Measurements from ENCODE around the gene DPH3.

DPH3 gene

GRCh38 chr3:16277471-16277870 lies 12.7 kb upstream of the DPH3 start:
- H3K4ac ChIP-seq (ENCODE audit: low read depth, low read length), result no peak overlapping the region
- no peak overlapping the region for H3K4me2 ChIP-seq (ENCODE audit: low read length)
- WGBS (ENCODE audit: extremely low coverage, insufficient coverage, insufficient read length), result no CpG with 5 or more reads among the region's 3 CpGs
- H3K27me3 ChIP-seq (ENCODE audit: insufficient read depth, low read length), result no peaks in the 10 kb centered on the region
- H2BK120ac ChIP-seq (ENCODE audit: insufficient read depth, low read length, poor library complexity), result no peak overlapping the region
- no peak overlapping the region for H3K9ac ChIP-seq (ENCODE audit: low read length)
- no peak overlapping the region for H2AK5ac ChIP-seq (ENCODE audit: low read length)
- H3K36me3 ChIP-seq (ENCODE audit: control insufficient read depth in 1 of 2, insufficient read depth in 2 of 2, low read length in 2 of 2), result peaks cover 4% of the 10 kb centered on the region in 2 experiments
- no peak overlapping the region for H2BK12ac ChIP-seq (ENCODE audit: low read length)
- H3K14ac ChIP-seq (ENCODE audit: low read length), result no peak overlapping the region
- H4K91ac ChIP-seq (ENCODE audit: low read depth, low read length), result no peak overlapping the region
- H3K4me3 ChIP-seq (ENCODE audit: low read depth, low read length), result no peak overlapping the region
- H3K27ac ChIP-seq (ENCODE audit: low read depth, low read length), result no peak overlapping the region
- no peaks in the 10 kb centered on the region for H3K4me1 ChIP-seq (ENCODE audit: control insufficient read depth in 1 of 2, insufficient read depth in 2 of 2, low read length in 2 of 2)
- H3K9me3 ChIP-seq (ENCODE audit: insufficient read depth, low read depth, low read length), result no peaks in the 10 kb centered on the region
- H3K79me1 ChIP-seq (ENCODE audit: low read length), result no peaks in the 10 kb centered on the region
- H3K23ac ChIP-seq (ENCODE audit: low read length), result no peak overlapping the region
- DNase-seq, result no peak
- H3K79me2 ChIP-seq (ENCODE audit: control insufficient read depth, insufficient read depth, low read length, poor library complexity), result no peaks in the 10 kb centered on the region
- H3K18ac ChIP-seq (ENCODE audit: low read length), result no peak overlapping the region
- no peak overlapping the region for H2AFZ ChIP-seq (ENCODE audit: insufficient read depth, low read length, poor library complexity)
- no peak overlapping the region for H4K8ac ChIP-seq (ENCODE audit: low read depth, low read length)
- no peak overlapping the region for H4K12ac ChIP-seq (ENCODE audit: low read depth, low read length)
- no peak overlapping the region for H2BK5ac ChIP-seq (ENCODE audit: low read depth, low read length, poor library complexity)

- no peak overlapping the region for H4K12ac ChIP-seq (ENCODE audit: low read depth, low read length)
- no peak overlapping the region for H3K4me3 ChIP-seq (ENCODE audit: low read depth, low read length)
- WGBS (ENCODE audit: extremely low coverage, insufficient coverage, insufficient read length), result no CpG with 5 or more reads among the region's 2 CpGs
- no peak overlapping the region for H3K9ac ChIP-seq (ENCODE audit: low read length)
- H3K27me3 ChIP-seq (ENCODE audit: insufficient read depth, low read length), result no peaks in the 10 kb centered on the region
- H4K8ac ChIP-seq (ENCODE audit: low read depth, low read length), result no peak overlapping the region
- no peak overlapping the region for H2BK12ac ChIP-seq (ENCODE audit: low read length)
- H3K14ac ChIP-seq (ENCODE audit: low read length), result no peak overlapping the region
- H3K23ac ChIP-seq (ENCODE audit: low read length), result no peak overlapping the region
- H2AFZ ChIP-seq (ENCODE audit: insufficient read depth, low read length, poor library complexity), result no peak overlapping the region
- no peak overlapping the region for H3K27ac ChIP-seq (ENCODE audit: low read depth, low read length)
- no peak overlapping the region for H2AK5ac ChIP-seq (ENCODE audit: low read length)
- H4K91ac ChIP-seq (ENCODE audit: low read depth, low read length), result no peak overlapping the region
- no peak overlapping the region for H3K4ac ChIP-seq (ENCODE audit: low read depth, low read length)
- no peaks in the 10 kb centered on the region for H3K9me3 ChIP-seq (ENCODE audit: insufficient read depth, low read depth, low read length)
- H2BK120ac ChIP-seq (ENCODE audit: insufficient read depth, low read length, poor library complexity), result no peak overlapping the region
- no peak overlapping the region for H3K4me2 ChIP-seq (ENCODE audit: low read length)
- H3K79me2 ChIP-seq (ENCODE audit: control insufficient read depth, insufficient read depth, low read length, poor library complexity), result no peaks in the 10 kb centered on the region
- no peaks in the 10 kb centered on the region for H3K4me1 ChIP-seq (ENCODE audit: control insufficient read depth in 1 of 2, insufficient read depth in 2 of 2, low read length in 2 of 2)
- H2BK5ac ChIP-seq (ENCODE audit: low read depth, low read length, poor library complexity), result no peak overlapping the region
- no peak for DNase-seq
- H3K36me3 ChIP-seq (ENCODE audit: control insufficient read depth in 1 of 2, insufficient read depth in 2 of 2, low read length in 2 of 2), result peaks cover 6 to 10% of the 10 kb centered on the region in 2 experiments
- no peak overlapping the region for H3K18ac ChIP-seq (ENCODE audit: low read length)
- H3K79me1 ChIP-seq (ENCODE audit: low read length), result no peaks in the 10 kb centered on the region
These were observed 9.1 kb upstream of the DPH3 start for GRCh38 chr3:16273867-16274266.

DNA sequence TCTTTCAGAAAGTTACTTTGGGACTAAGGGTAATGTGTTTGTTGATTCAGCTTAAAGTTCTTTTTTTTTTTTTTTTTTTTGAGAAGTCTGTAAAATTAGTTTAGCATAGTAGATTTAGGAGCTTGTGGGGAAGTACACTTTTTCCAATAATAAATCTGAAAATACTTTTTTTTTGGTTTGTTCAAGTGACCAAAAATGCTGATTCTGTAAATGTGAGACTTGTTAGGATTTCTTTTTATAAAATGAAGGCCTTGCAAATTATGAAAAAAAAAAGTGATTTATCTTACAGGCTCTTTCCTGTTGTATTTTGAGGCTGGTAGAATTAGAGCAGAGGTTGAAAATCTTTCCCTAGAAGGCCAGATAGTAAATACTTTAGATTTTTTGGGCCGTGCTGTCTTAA lies 7.8 kb upstream of the DPH3 start:
- Histone ChIP-seq H3K4ac (ENCODE audit: low read depth, low read length) (no peak overlapping the region), H2BK12ac (ENCODE audit: low read length) (no peak overlapping the region), H3K4me1 (ENCODE audit: control insufficient read depth in 1 of 2, insufficient read depth in 2 of 2, low read length in 2 of 2) (no peaks in the 10 kb centered on the region), H2BK120ac (ENCODE audit: insufficient read depth, low read length, poor library complexity) (no peak overlapping the region), H3K9me3 (ENCODE audit: insufficient read depth, low read depth, low read length) (no peaks in the 10 kb centered on the region), H3K27me3 (ENCODE audit: insufficient read depth, low read length) (no peaks in the 10 kb centered on the region), H2AK5ac (ENCODE audit: low read length) (no peak overlapping the region), H4K12ac (ENCODE audit: low read depth, low read length) (no peak overlapping the region), H2AFZ (ENCODE audit: insufficient read depth, low read length, poor library complexity) (no peak overlapping the region), H2BK5ac (ENCODE audit: low read depth, low read length, poor library complexity) (no peak overlapping the region), H3K23ac (ENCODE audit: low read length) (no peak overlapping the region), H3K79me2 (ENCODE audit: control insufficient read depth, insufficient read depth, low read length, poor library complexity) (no peaks in the 10 kb centered on the region), H3K18ac (ENCODE audit: low read length) (no peak overlapping the region), H3K36me3 (ENCODE audit: control insufficient read depth in 1 of 2, insufficient read depth in 2 of 2, low read length in 2 of 2) (peaks cover 6 to 9% of the 10 kb centered on the region in 2 experiments), H4K8ac (ENCODE audit: low read depth, low read length) (no peak overlapping the region), H3K4me3 (ENCODE audit: low read depth, low read length) (no peak overlapping the region), H3K79me1 (ENCODE audit: low read length) (no peaks in the 10 kb centered on the region), H3K4me2 (ENCODE audit: low read length) (no peak overlapping the region), H3K27ac (ENCODE audit: low read depth, low read length) (no peak overlapping the region), H3K14ac (ENCODE audit: low read length) (no peak overlapping the region), H4K91ac (ENCODE audit: low read depth, low read length) (no peak overlapping the region), H3K9ac (ENCODE audit: low read length) (no peak overlapping the region)
- WGBS (ENCODE audit: extremely low coverage, insufficient coverage, insufficient read length), result no CpG with 5 or more reads among the region's 1 CpG
- DNase-seq, result no peak

- no peak overlapping the region for H2AFZ ChIP-seq (ENCODE audit: insufficient read depth, low read length, poor library complexity)
- H3K36me3 ChIP-seq (ENCODE audit: control insufficient read depth in 1 of 2, insufficient read depth in 2 of 2, low read length in 2 of 2), result peaks cover 6% of the 10 kb centered on the region in 2 experiments
- no peak overlapping the region for H3K23ac ChIP-seq (ENCODE audit: low read length)
- no peak overlapping the region for H2AK5ac ChIP-seq (ENCODE audit: low read length)
- H3K9ac ChIP-seq (ENCODE audit: low read length), result peak overlapping the region; percentile 7
- no CpG with 5 or more reads among the region's 10 CpGs for WGBS (ENCODE audit: extremely low coverage, insufficient coverage, insufficient read length)
- H2BK120ac ChIP-seq (ENCODE audit: insufficient read depth, low read length, poor library complexity), result no peak overlapping the region
- no peaks in the 10 kb centered on the region for H3K4me1 ChIP-seq (ENCODE audit: control insufficient read depth in 1 of 2, insufficient read depth in 2 of 2, low read length in 2 of 2)
- DNase-seq, result no peak
- H4K12ac ChIP-seq (ENCODE audit: low read depth, low read length), result no peak overlapping the region
- no peak overlapping the region for H2BK12ac ChIP-seq (ENCODE audit: low read length)
- H3K4ac ChIP-seq (ENCODE audit: low read depth, low read length), result no peak overlapping the region
- no peaks in the 10 kb centered on the region for H3K9me3 ChIP-seq (ENCODE audit: insufficient read depth, low read depth, low read length)
- no peaks in the 10 kb centered on the region for H3K79me2 ChIP-seq (ENCODE audit: control insufficient read depth, insufficient read depth, low read length, poor library complexity)
- H4K91ac ChIP-seq (ENCODE audit: low read depth, low read length), result no peak overlapping the region
- no peak overlapping the region for H3K27ac ChIP-seq (ENCODE audit: low read depth, low read length)
- H3K4me2 ChIP-seq (ENCODE audit: low read length), result no peak overlapping the region
- no peaks in the 10 kb centered on the region for H3K79me1 ChIP-seq (ENCODE audit: low read length)
- H3K14ac ChIP-seq (ENCODE audit: low read length), result no peak overlapping the region
- no peak overlapping the region for H4K8ac ChIP-seq (ENCODE audit: low read depth, low read length)
- H3K27me3 ChIP-seq (ENCODE audit: insufficient read depth, low read length), result no peaks in the 10 kb centered on the region
- H3K4me3 ChIP-seq (ENCODE audit: low read depth, low read length), result no peak overlapping the region
- no peak overlapping the region for H2BK5ac ChIP-seq (ENCODE audit: low read depth, low read length, poor library complexity)
- H3K18ac ChIP-seq (ENCODE audit: low read length), result no peak overlapping the region
These were observed 6.1 kb upstream of the DPH3 start for GRCh38 chr3:16270855-16271254.
